Hepatocyte (in vitro differentiated cells): ENCODE measurements around the gene FGB. TPM values are rescaled to one million over a fixed set of nuclear protein-coding genes. Genes with fewer than 3 reads are reported as not detected.

ENCODE experiments used
- DNase-seq: peaks from one replicate; pipeline ENCODE4 v3.0.0-alpha.2; 2016; ENCODE audit warnings: low spot score
- H2AFZ ChIP-seq: fragments of 200-600 bp; sonication (generic); 2 replicates; pipeline ENCODE4 v1.6.0; 2016; ENCODE audit warnings: antibody characterized with exemption, mild to moderate bottlenecking
- H3K27ac ChIP-seq: fragments of 200-600 bp; sonication (generic); 2 replicates; pipeline ENCODE4 v1.5.1; 2016; ENCODE audit warnings: mild to moderate bottlenecking
- H3K27me3 ChIP-seq: fragments of 200-600 bp; sonication (generic); 2 replicates; pipeline ENCODE4 v1.6.1; 2016
- H3K36me3 ChIP-seq: fragments of 200-600 bp; sonication (generic); replicated peaks from 2 replicates; pipeline ENCODE4 v1.5.1; 2016; ENCODE audit warnings: low read depth; ENCODE audit not compliant: insufficient read depth
- H3K4me1 ChIP-seq: fragments of 200-600 bp; sonication (generic); 2 replicates; pipeline ENCODE4 v1.5.1; 2016; ENCODE audit warnings: mild to moderate bottlenecking, moderate library complexity; ENCODE audit not compliant: insufficient read depth
- H3K4me2 ChIP-seq: fragments of 200-600 bp; sonication (generic); 2 replicates; pipeline ENCODE4 v1.6.0; 2016
- H3K4me3 ChIP-seq: fragments of 200-600 bp; sonication (generic); 2 replicates; pipeline ENCODE4 v1.5.1; 2016; ENCODE audit warnings: mild to moderate bottlenecking
- H3K79me2 ChIP-seq: fragments of 200-600 bp; sonication (generic); 2 replicates; pipeline ENCODE4 v1.6.0; 2017; ENCODE audit warnings: mild to moderate bottlenecking
- H3K9me2 ChIP-seq: fragments of 200-600 bp; sonication (generic); replicated peaks from 2 replicates; pipeline ENCODE4 v1.6.0; 2017; ENCODE audit warnings: mild to moderate bottlenecking; ENCODE audit not compliant: insufficient read depth
- H3K9me3 ChIP-seq: fragments of 200-600 bp; sonication (generic); 2 replicates; pipeline ENCODE4 v1.5.1; 2016; ENCODE audit warnings: low read depth, mild to moderate bottlenecking
- H4K20me1 ChIP-seq: fragments of 200-600 bp; sonication (generic); 2 replicates; pipeline ENCODE4 v1.6.0; 2016; ENCODE audit warnings: mild to moderate bottlenecking; ENCODE audit not compliant: insufficient read depth, poor library complexity, severe bottlenecking
- EZH2 ChIP-seq: fragments of 200-600 bp; sonication (generic); IDR thresholded peaks from 2 replicates; pipeline ENCODE4 v1.6.1; 2016; ENCODE audit warnings: antibody characterized with exemption, mild to moderate bottlenecking, borderline replicate concordance
- EZH2phosphoT487 ChIP-seq: fragments of 200-600 bp; sonication (generic); IDR thresholded peaks from one replicate; pipeline ENCODE4 v1.6.1; 2018; ENCODE audit warnings: antibody characterized with exemption, mild to moderate bottlenecking, low read depth, moderate library complexity; ENCODE audit not compliant: unreplicated experiment, severe bottlenecking
- WGBS: methylation state at CpG from one replicate; pipeline ENCODE4 v1.1.6; 2016; ENCODE audit warnings: low lambda C conversion rate; ENCODE audit errors: missing lambda C conversion rate; 5-methylcytosine and 5-hydroxymethylcytosine counted together
- polyA plus RNA-seq: library from polyadenylated mRNA; unstranded; fragments of >200 nt; fragmentation: Nextera tagmentation; extraction: Ambion mirVana; gene quantifications from 2 replicates; pipeline ENCODE4 v1.2.1, GENCODE V29; 2016
- total RNA-seq: library from RNA; depleted of rRNA; stranded (reverse); fragments of >200 nt; gene quantifications from 2 replicates; pipeline ENCODE4 v1.2.3, GENCODE V29; 2014
- TF ChIP-seq, protein P1 (sequence below): fragments of 200-600 bp; sonication (generic); IDR thresholded peaks from 2 replicates; pipeline ENCODE4 v1.5.1; 2016; ENCODE audit warnings: antibody characterized with exemption, mild to moderate bottlenecking; ENCODE audit not compliant: poor library complexity

The FGB gene
- total and polyA plus RNA-seq, 2 experiments from 2014 or later, result 1,901 to 2,096 TPM

GRCh38 chr4:154583677-154584076 is 20.9 kb downstream of the FGB start:
- Histone ChIP-seq H4K20me1 (no peaks in the 10 kb centered on the region), H3K4me1 (no peaks in the 10 kb centered on the region), H3K9me2 (no peaks in the 10 kb centered on the region), H3K27ac (no peak overlapping the region), H3K9me3 (no peaks in the 10 kb centered on the region), H3K36me3 (no peaks in the 10 kb centered on the region), H3K4me2 (no peak overlapping the region), H2AFZ (no peak overlapping the region), H3K79me2 (no peaks in the 10 kb centered on the region), H3K27me3 (no peaks in the 10 kb centered on the region), H3K4me3 (no peak overlapping the region)
- no peak for DNase-seq
- TF ChIP-seq EZH2, result no peak
- TF ChIP-seq, protein P1, sequence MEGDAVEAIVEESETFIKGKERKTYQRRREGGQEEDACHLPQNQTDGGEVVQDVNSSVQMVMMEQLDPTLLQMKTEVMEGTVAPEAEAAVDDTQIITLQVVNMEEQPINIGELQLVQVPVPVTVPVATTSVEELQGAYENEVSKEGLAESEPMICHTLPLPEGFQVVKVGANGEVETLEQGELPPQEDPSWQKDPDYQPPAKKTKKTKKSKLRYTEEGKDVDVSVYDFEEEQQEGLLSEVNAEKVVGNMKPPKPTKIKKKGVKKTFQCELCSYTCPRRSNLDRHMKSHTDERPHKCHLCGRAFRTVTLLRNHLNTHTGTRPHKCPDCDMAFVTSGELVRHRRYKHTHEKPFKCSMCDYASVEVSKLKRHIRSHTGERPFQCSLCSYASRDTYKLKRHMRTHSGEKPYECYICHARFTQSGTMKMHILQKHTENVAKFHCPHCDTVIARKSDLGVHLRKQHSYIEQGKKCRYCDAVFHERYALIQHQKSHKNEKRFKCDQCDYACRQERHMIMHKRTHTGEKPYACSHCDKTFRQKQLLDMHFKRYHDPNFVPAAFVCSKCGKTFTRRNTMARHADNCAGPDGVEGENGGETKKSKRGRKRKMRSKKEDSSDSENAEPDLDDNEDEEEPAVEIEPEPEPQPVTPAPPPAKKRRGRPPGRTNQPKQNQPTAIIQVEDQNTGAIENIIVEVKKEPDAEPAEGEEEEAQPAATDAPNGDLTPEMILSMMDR, result no peak
- TF ChIP-seq EZH2phosphoT487, result no peak

GRCh38 chr4:154584259-154584658 is 21.4 kb downstream of the FGB start:
- Histone ChIP-seq H3K4me1 (no peaks in the 10 kb centered on the region), H3K79me2 (no peaks in the 10 kb centered on the region), H4K20me1 (no peaks in the 10 kb centered on the region), H3K27me3 (no peaks in the 10 kb centered on the region), H3K4me2 (no peak overlapping the region), H3K27ac (no peak overlapping the region), H3K9me3 (no peaks in the 10 kb centered on the region), H3K4me3 (no peak overlapping the region), H3K9me2 (no peaks in the 10 kb centered on the region), H3K36me3 (no peaks in the 10 kb centered on the region), H2AFZ (no peak overlapping the region)
- DNase-seq, result no peak
- WGBS, result 87% methylated on average over 5 of the region's 5 CpGs
- no peak for TF ChIP-seq EZH2
- TF ChIP-seq, protein P1, result no peak
- no peak for TF ChIP-seq EZH2phosphoT487

DNA sequence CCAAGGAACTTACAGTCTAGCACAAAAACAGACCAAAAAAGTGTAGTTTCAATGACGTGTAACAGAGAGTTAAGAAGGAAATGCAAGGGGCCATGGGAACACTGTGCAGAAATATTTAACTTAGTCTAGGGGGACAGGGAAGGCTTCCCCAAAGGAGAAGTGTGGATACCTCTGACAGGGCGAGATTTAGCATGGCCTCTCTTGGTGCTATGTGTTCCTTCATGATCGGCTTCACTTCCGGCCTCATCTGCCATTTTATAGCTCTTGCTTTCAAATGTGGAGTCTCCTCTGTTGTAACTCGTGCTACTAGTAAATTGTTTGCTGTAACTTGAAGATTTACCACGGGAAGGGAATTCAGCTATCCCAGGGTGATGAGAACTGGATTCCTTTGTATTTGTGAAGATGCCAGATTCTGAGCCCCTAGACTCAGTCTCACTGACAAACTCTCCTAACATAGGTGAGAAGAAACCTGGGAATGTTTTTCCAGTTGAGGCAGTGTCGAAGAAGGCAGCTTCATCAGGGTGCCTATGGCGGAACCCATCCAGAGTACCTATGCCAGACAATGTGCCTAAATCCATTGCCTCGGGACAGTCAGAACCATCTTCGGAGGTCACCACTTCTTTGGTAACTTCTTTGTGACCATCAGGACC is 22.7 kb downstream of the FGB start:
- H3K9me2 ChIP-seq, result no peaks in the 10 kb centered on the region
- H3K36me3 ChIP-seq, result no peaks in the 10 kb centered on the region
- no peak overlapping the region for H3K4me3 ChIP-seq
- H2AFZ ChIP-seq, result no peak overlapping the region
- no peaks in the 10 kb centered on the region for H3K9me3 ChIP-seq
- no peaks in the 10 kb centered on the region for H3K4me1 ChIP-seq
- no peak for DNase-seq
- 88% methylated on average over 10 of the region's 10 CpGs for WGBS
- H3K79me2 ChIP-seq, result no peaks in the 10 kb centered on the region
- TF ChIP-seq, protein P1, result no peak
- TF ChIP-seq EZH2phosphoT487, result no peak
- TF ChIP-seq EZH2, result no peak
- H3K27ac ChIP-seq, result no peak overlapping the region
- no peaks in the 10 kb centered on the region for H3K27me3 ChIP-seq
- no peak overlapping the region for H3K4me2 ChIP-seq
- no peaks in the 10 kb centered on the region for H4K20me1 ChIP-seq
